Measurements from ENCODE around the gene SIGLEC12. TPM values are rescaled to one million over a fixed set of nuclear protein-coding genes. Genes with fewer than 3 reads are reported as not detected.

SIGLEC12 gene
- total and polyA plus RNA-seq, 9 of the 15 experiments (the other 6 are each of a cell fraction or from before 2014, with no cell fraction given), result 0.08 to 1.3 (median 0.54) TPM

- peak in 1 of 3 experiments; percentile 81; a peak in 2 of 6 replicates for TF ChIP-seq ZBTB11 (CRISPR knock-in tag; IDR thresholded peaks at IDR 0.05)
- no peak for TF ChIP-seq NCOA4 (IDR thresholded peaks at IDR 0.05; ENCODE audit: partially characterized antibody)
- no peak for TF ChIP-seq ZNF121 (CRISPR knock-in tag; conservative IDR thresholded peaks at IDR 0.05)
- no peak for TF ChIP-seq HNRNPLL (IDR thresholded peaks at IDR 0.05; ENCODE audit: low read depth, low read length, poor library complexity, severe bottlenecking)
- no peak for TF ChIP-seq TFAM (CRISPR knock-in tag; conservative IDR thresholded peaks at IDR 0.05)
- no peak for TF ChIP-seq GMEB1 (CRISPR knock-in tag; IDR thresholded peaks at IDR 0.05)
- TF ChIP-seq ZNF668 (CRISPR knock-in tag; IDR thresholded peaks at IDR 0.05), result no peak
- peak; percentile 63 for TF ChIP-seq CEBPB (tag; IDR thresholded peaks at IDR 0.05)
- TF ChIP-seq SMARCE1 (IDR thresholded peaks at IDR 0.05), result peak; percentile 96
- 0 out of 4 replicates have a peak, but pooled peaks of 1 of the 2 experiments have one; percentile 59 for TF ChIP-seq KDM4B (IDR thresholded peaks at IDR 0.05; ENCODE audit: borderline replicate concordance in 2 of 2, low read depth in 1 of 2)
- TF ChIP-seq SNIP1 (IDR thresholded peaks at IDR 0.05; ENCODE audit: low read depth), result no peak
- TF ChIP-seq ZNF584 (CRISPR knock-in tag; IDR thresholded peaks at IDR 0.05; ENCODE audit: low read depth), result no peak
- peak in 1 of 2 experiments; percentile 75; a peak in 1 of 4 replicates for TF ChIP-seq ZNF639 (CRISPR knock-in tag; conservative IDR thresholded peaks at IDR 0.05 in 1 of 2, IDR thresholded peaks at IDR 0.05 in 1 of 2)
- TF ChIP-seq ZFX (CRISPR knock-in tag; IDR thresholded peaks at IDR 0.05), result no peak
- no peak for TF ChIP-seq CBX8 (IDR thresholded peaks at IDR 0.05; ENCODE audit: borderline replicate concordance, extremely low read depth, low read depth, low read length, poor library complexity, severe bottlenecking)
- TF ChIP-seq, protein P1, sequence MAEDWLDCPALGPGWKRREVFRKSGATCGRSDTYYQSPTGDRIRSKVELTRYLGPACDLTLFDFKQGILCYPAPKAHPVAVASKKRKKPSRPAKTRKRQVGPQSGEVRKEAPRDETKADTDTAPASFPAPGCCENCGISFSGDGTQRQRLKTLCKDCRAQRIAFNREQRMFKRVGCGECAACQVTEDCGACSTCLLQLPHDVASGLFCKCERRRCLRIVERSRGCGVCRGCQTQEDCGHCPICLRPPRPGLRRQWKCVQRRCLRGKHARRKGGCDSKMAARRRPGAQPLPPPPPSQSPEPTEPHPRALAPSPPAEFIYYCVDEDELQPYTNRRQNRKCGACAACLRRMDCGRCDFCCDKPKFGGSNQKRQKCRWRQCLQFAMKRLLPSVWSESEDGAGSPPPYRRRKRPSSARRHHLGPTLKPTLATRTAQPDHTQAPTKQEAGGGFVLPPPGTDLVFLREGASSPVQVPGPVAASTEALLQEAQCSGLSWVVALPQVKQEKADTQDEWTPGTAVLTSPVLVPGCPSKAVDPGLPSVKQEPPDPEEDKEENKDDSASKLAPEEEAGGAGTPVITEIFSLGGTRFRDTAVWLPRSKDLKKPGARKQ (CRISPR knock-in tag; IDR thresholded peaks at IDR 0.05), result no peak
Observed at GRCh38 chr19:51508059-51508733, 6.6 kb upstream of the SIGLEC12 start (continued).

All from K562 (cell line).